A549 (cell line): ENCODE data around the gene SRRT. TPM values are rescaled to one million over a fixed set of nuclear protein-coding genes. Genes with fewer than 3 reads are reported as not detected.

Source experiments
- ATAC-seq, 2 experiments: fragments of 200-7000 bp in 1 of 2; fragments of >200 bp in 1 of 2; cut with Nextera tagmentation in 1 of 2; cut with Tn5 transposase in 1 of 2; 3 replicates each; pipeline versions ENCODE4 v1.8.0 to v1.9.1; 2018 to 2020; ENCODE audit warnings: mild to moderate bottlenecking in 1 of 2, moderate library complexity in 1 of 2
- CTCF ChIA-PET: fragments of 300-600 bp; sonication (Branson Sonifier 250); formaldehyde crosslinking; extraction: SDS; loops from one replicate; lab custom pipeline; 2021; ENCODE audit warnings: antibody characterized with exemption, inconsistent platforms; lab: Yijun Ruan, JAX
- POLR2A ChIA-PET: fragments of 350-600 bp; formaldehyde crosslinking; extraction: SDS; loops from one replicate; lab custom pipeline; 2021; ENCODE audit warnings: antibody characterized with exemption, inconsistent platforms; lab: Yijun Ruan, JAX
- DNase-seq, 2 experiments: peaks; one replicate each; pipeline versions ENCODE4 v3.0.0 to v3.0.0-alpha.2; 2011 to 2016; ENCODE audit warnings: low read depth in 1 of 2, low spot score in 1 of 2
- FAIRE-seq: peaks from 2 replicates; lab custom pipeline; 2011; peaks lifted over from hg19 to GRCh38; lab: Jason Lieb, UNC
- H3K27ac ChIP-seq, 2 experiments: fragments of >200 bp; sonication (Bioruptor Twin); formaldehyde crosslinking; 3 replicates each; pipeline ENCODE4 v1.5.1; 2016 to 2017
- H3K4me1 ChIP-seq: fragments of >200 bp; sonication (Bioruptor Twin); formaldehyde crosslinking; 3 replicates; pipeline ENCODE4 v1.6.1; 2016
- H3K4me2 ChIP-seq: fragments of >200 bp; sonication (Bioruptor Twin); formaldehyde crosslinking; 3 replicates; pipeline ENCODE4 v1.6.1; 2016
- H3K4me3 ChIP-seq: fragments of >200 bp; sonication (Bioruptor Twin); formaldehyde crosslinking; 3 replicates; pipeline ENCODE4 v1.5.1; 2016
- H3K9me3 ChIP-seq: fragments of >200 bp; sonication (Bioruptor Twin); formaldehyde crosslinking; 3 replicates; pipeline ENCODE4 v1.6.1; 2016
- BHLHE40 ChIP-seq: IDR thresholded peaks from 2 replicates; pipeline ENCODE4 v1.6.1; 2012; ENCODE audit warnings: low read depth, low read length, inconsistent platforms
- EHMT2 ChIP-seq: fragments of 200-600 bp; sonication (generic); IDR thresholded peaks from 2 replicates; pipeline ENCODE4 v1.6.1; 2016; ENCODE audit warnings: antibody characterized with exemption, low read depth, mild to moderate bottlenecking, moderate library complexity
- FOSB ChIP-seq: fragments of 250-450 bp; sonication (Bioruptor Pico); IDR thresholded peaks from 2 replicates; pipeline ENCODE4 v1.5.0; 2020; ENCODE audit warnings: mild to moderate bottlenecking, moderate library complexity
- FOXS1 ChIP-seq: fragments of 250-450 bp; sonication (Bioruptor Pico); IDR thresholded peaks from 2 replicates; pipeline ENCODE4 v1.5.0; 2020; ENCODE audit warnings: mild to moderate bottlenecking, moderate library complexity
- HEYL ChIP-seq: fragments of 250-450 bp; sonication (Bioruptor Pico); IDR thresholded peaks from 2 replicates; pipeline ENCODE4 v1.8.0; 2021; ENCODE audit warnings: mild to moderate bottlenecking, moderate library complexity
- PBX3 ChIP-seq: IDR thresholded peaks from 2 replicates; pipeline ENCODE4 v1.6.1; 2012
- RAD21 ChIP-seq, 2 experiments: fragments of >200 bp in 1 of 2; sonication (Bioruptor Twin) in 1 of 2; formaldehyde crosslinking in 1 of 2; IDR thresholded peaks in 1 of 2; conservative IDR thresholded peaks in 1 of 2; 2 replicates in 1 of 2; 3 replicates in 1 of 2; pipeline ENCODE4 v1.6.1; 2012 to 2018; ENCODE audit warnings: inconsistent platforms in 1 of 2
- REST ChIP-seq: fragments of 200-600 bp; sonication (generic); IDR thresholded peaks from 2 replicates; pipeline ENCODE4 v1.6.1; 2016; ENCODE audit warnings: antibody characterized with exemption, mild to moderate bottlenecking, moderate library complexity
- RNF2 ChIP-seq: fragments of 200-600 bp; sonication (generic); IDR thresholded peaks from 2 replicates; pipeline ENCODE4 v1.6.1; 2016; ENCODE audit warnings: low read depth, mild to moderate bottlenecking, antibody characterized with exemption, moderate library complexity, borderline replicate concordance
- SMC3 ChIP-seq: fragments of >200 bp; sonication (Bioruptor Twin); formaldehyde crosslinking; IDR thresholded peaks from 3 replicates; pipeline ENCODE4 v1.6.1; 2018; ENCODE audit warnings: inconsistent platforms
- SREBF2 ChIP-seq: fragments of 450-650 bp; IDR thresholded peaks from 2 replicates; pipeline ENCODE4 v1.6.1; 2014; ENCODE audit warnings: mild to moderate bottlenecking, moderate library complexity
- ZC3H11A ChIP-seq: fragments of 450-650 bp; IDR thresholded peaks from 2 replicates; pipeline ENCODE4 v1.6.1; 2014; ENCODE audit warnings: antibody characterized with exemption, mild to moderate bottlenecking
- ZFP36 ChIP-seq: fragments of 450-650 bp; IDR thresholded peaks from 2 replicates; pipeline ENCODE4 v1.6.1; 2014; ENCODE audit warnings: borderline replicate concordance; ENCODE audit not compliant: partially characterized antibody
- WGBS: methylation state at CpG from one replicate; pipeline ENCODE4 v1.1.6; 2017; ENCODE audit errors: missing lambda C conversion rate; 5-methylcytosine and 5-hydroxymethylcytosine counted together
- polyA plus RNA-seq, 4 experiments: library from polyadenylated mRNA; depleted of rRNA in 3 of 4; stranded (reverse); fragments of >200 nt; fragmentation: RNase III in 1 of 4; extraction: RNeasy Plus Mini Kit Qiagen cat#74134 plus additional on column Dnase treatment in 1 of 4; gene quantifications; 2 replicates in 3 of 4; 3 replicates in 1 of 4; pipeline ENCODE4 v1.2.3, GENCODE V29; 2011 to 2017
- TF ChIP-seq, protein P1 (sequence below): fragments of 250-450 bp; sonication (Bioruptor Pico); IDR thresholded peaks from 2 replicates; pipeline ENCODE4 v1.5.0; 2021; ENCODE audit warnings: mild to moderate bottlenecking, moderate library complexity, borderline replicate concordance
- TF ChIP-seq, protein P2 (sequence below): fragments of >200 bp; sonication (Bioruptor Twin); formaldehyde crosslinking; IDR thresholded peaks from 3 replicates; pipeline ENCODE4 v1.5.1; 2016

Gene SRRT
- polyA plus RNA-seq, 2 of the 4 experiments (the other 2 are of a cell fraction) = 49.9 to 194 TPM

- ATAC-seq = no peak
- peak overlapping the region; percentile 49; the same call in 1 of the 3 replicates for H3K4me3 ChIP-seq
- CTCF ChIA-PET = interaction anchor here (0.6 to 5.0 kb wide), 63 partner anchors 8 to 398 kb away, joined by 3 to 71 read pairs (median 5); partner anchors contain the start of genes MUC12, MUC17, PLOD3 and POP7
Measured at GRCh38 chr7:100893910-100894721, 19.2 kb downstream of the SRRT start.

GRCh38 chr7:100894860-100895700 lies 20.2 kb downstream of the SRRT start:
- peak in 1 of 2 experiments; percentile 45; a peak in 3 of 6 replicates for ATAC-seq
- peak overlapping the region; percentile 98 for H3K4me2 ChIP-seq
- CTCF ChIA-PET = interaction anchor here (0.6 to 5.0 kb wide), 63 partner anchors 9 to 397 kb away, joined by 3 to 71 read pairs (median 5); partner anchors contain the start of genes MUC12, MUC17, PLOD3 and POP7

More at GRCh38 chr7:100893910-100894721, 19.2 kb downstream of the SRRT start:
- Histone ChIP-seq H3K4me1 (peaks cover 35% of the 10 kb centered on the region), H3K9me3 (no peaks in the 10 kb centered on the region), H3K4me2 (peak overlapping the region; percentile 98), H3K27ac (peak overlapping the region in 1 of 2 experiments; percentile 65; a peak in 3 of 6 replicates)
- no peak for TF ChIP-seq HEYL (CRISPR knock-in tag)
- no peak for TF ChIP-seq REST
- no peak for TF ChIP-seq RNF2
- no peak for TF ChIP-seq ZFP36
- no peak for TF ChIP-seq SREBF2
- no peak for TF ChIP-seq EHMT2
- TF ChIP-seq BHLHE40 = no peak
- WGBS = 59% methylated on average over 24 of the region's 40 CpGs
- POLR2A ChIA-PET = no interaction called here
- FAIRE-seq (no peak), DNase-seq (no peak)

More at GRCh38 chr7:100894860-100895700, 20.2 kb downstream of the SRRT start:
- DNase-seq (no peak), FAIRE-seq (no peak)
- Histone ChIP-seq H3K4me3 (peak overlapping the region; percentile 49), H3K4me1 (peaks cover 35% of the 10 kb centered on the region), H3K27ac (peak overlapping the region; percentile 18 to 65; a peak in 5 of 6 replicates)
- POLR2A ChIA-PET = interaction anchor here (1.1 kb wide), 1 partner anchor 164 kb away, joined by 3 read pairs; no protein-coding TSS in a partner anchor
- 0% methylated on average over 5 of the region's 83 CpGs for WGBS
- TF ChIP-seq RNF2 = peak; percentile 78
- TF ChIP-seq SMC3 = peak; percentile 90
- no peak for TF ChIP-seq ZC3H11A
- TF ChIP-seq, protein P1, sequence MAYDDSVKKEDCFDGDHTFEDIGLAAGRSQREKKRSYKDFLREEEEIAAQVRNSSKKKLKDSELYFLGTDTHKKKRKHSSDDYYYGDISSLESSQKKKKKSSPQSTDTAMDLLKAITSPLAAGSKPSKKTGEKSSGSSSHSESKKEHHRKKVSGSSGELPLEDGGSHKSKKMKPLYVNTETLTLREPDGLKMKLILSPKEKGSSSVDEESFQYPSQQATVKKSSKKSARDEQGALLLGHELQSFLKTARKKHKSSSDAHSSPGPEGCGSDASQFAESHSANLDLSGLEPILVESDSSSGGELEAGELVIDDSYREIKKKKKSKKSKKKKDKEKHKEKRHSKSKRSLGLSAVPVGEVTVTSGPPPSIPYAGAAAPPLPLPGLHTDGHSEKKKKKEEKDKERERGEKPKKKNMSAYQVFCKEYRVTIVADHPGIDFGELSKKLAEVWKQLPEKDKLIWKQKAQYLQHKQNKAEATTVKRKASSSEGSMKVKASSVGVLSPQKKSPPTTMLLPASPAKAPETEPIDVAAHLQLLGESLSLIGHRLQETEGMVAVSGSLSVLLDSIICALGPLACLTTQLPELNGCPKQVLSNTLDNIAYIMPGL (CRISPR knock-in tag) = no peak
- TF ChIP-seq FOSB = no peak
- TF ChIP-seq PBX3 = no peak
- peak; percentile 83 to 97 for TF ChIP-seq RAD21 (conservative IDR thresholded peaks at IDR 0.05 in 1 of 2, IDR thresholded peaks at IDR 0.05 in 1 of 2)
- no peak for TF ChIP-seq FOXS1 (CRISPR knock-in tag)
- no peak for TF ChIP-seq HEYL (CRISPR knock-in tag)
- TF ChIP-seq, protein P2, sequence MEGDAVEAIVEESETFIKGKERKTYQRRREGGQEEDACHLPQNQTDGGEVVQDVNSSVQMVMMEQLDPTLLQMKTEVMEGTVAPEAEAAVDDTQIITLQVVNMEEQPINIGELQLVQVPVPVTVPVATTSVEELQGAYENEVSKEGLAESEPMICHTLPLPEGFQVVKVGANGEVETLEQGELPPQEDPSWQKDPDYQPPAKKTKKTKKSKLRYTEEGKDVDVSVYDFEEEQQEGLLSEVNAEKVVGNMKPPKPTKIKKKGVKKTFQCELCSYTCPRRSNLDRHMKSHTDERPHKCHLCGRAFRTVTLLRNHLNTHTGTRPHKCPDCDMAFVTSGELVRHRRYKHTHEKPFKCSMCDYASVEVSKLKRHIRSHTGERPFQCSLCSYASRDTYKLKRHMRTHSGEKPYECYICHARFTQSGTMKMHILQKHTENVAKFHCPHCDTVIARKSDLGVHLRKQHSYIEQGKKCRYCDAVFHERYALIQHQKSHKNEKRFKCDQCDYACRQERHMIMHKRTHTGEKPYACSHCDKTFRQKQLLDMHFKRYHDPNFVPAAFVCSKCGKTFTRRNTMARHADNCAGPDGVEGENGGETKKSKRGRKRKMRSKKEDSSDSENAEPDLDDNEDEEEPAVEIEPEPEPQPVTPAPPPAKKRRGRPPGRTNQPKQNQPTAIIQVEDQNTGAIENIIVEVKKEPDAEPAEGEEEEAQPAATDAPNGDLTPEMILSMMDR = peak; percentile 94
- TF ChIP-seq SREBF2 = no peak
- TF ChIP-seq, all 56 proteins: peak for 4
- no peaks in the 10 kb centered on the region for H3K9me3 ChIP-seq
